Ovary (tissue), 9 donors: Measurements from ENCODE around the gene KDM2B. TPM values are rescaled to one million over a fixed set of nuclear protein-coding genes. Genes with fewer than 3 reads are reported as not detected.

Experiments used
- DNase-seq, 5 donors: peaks; one replicate each; pipeline ENCODE4 v3.0.0-alpha.2; 2019 to 2020
- H3K27ac ChIP-seq, 2 donors: fragments of 200-600 bp; one replicate each; pipeline versions ENCODE4 v1.5.1 to v1.8.0; 2019 to 2022
- H3K27me3 ChIP-seq: fragments of 200-600 bp; one replicate; pipeline ENCODE4 v1.8.0; 2022
- H3K36me3 ChIP-seq: fragments of 200-600 bp; sonication (generic); one replicate; pipeline ENCODE4 v1.5.1; 2019
- H3K4me1 ChIP-seq: one replicate; pipeline ENCODE4 v1.8.1; 2013; ENCODE audit warnings: mild to moderate bottlenecking, moderate library complexity; ENCODE audit not compliant: insufficient read depth
- H3K4me3 ChIP-seq: fragments of 200-600 bp; sonication (generic); one replicate; pipeline ENCODE4 v1.5.1; 2017
- H3K9me3 ChIP-seq, 2 donors: fragments of 200-600 bp in 1 of 2; sonication (generic) in 1 of 2; one replicate each; pipeline versions ENCODE4 v1.5.1 to v1.8.1; 2013 to 2019; ENCODE audit warnings: mild to moderate bottlenecking in 1 of 2, moderate library complexity in 1 of 2
- CTCF ChIP-seq, 3 donors: fragments of 450-650 bp in 2 of 3; fragments of 200-600 bp in 1 of 3; IDR thresholded peaks; one replicate each; pipeline versions ENCODE4 v1.5.1 to v1.8.0; 2016 to 2022; ENCODE audit warnings: antibody characterized with exemption in 3 of 3, mild to moderate bottlenecking in 1 of 3
- EP300 ChIP-seq: sonication (generic); formaldehyde crosslinking; IDR thresholded peaks from one replicate; pipeline ENCODE4 v1.6.1; 2017; ENCODE audit warnings: antibody characterized with exemption
- POLR2A ChIP-seq: fragments of 450-650 bp; IDR thresholded peaks from one replicate; pipeline ENCODE4 v1.6.1; 2017; ENCODE audit warnings: antibody characterized with exemption, mild to moderate bottlenecking, moderate library complexity
- WGBS, 3 donors: extraction: QIAGEN DNeasy Blood & Tissue Kit in 1 of 3; methylation state at CpG; one replicate each; pipeline versions ENCODE4 v1.1.5 to v1.1.7; 2013 to 2017; 5-methylcytosine and 5-hydroxymethylcytosine counted together
- intact Hi-C, 4 donors: fragments of 100-400 bp; cut with DNase I; formaldehyde crosslinking; loops; one replicate each; pipeline versions ENCODE4 v1.11.0 to v1.15.1; 2022 to 2023
- polyA plus RNA-seq, 2 donors: library from polyadenylated mRNA; stranded (reverse); fragments of 200-250 nt in 1 of 2; fragments of 350-450 nt in 1 of 2; fragmentation: Illumina TruSeq in 1 of 2; extraction: RNeasy Lipid Tissue Mini Kit (QIAGEN cat#74804) in 1 of 2; gene quantifications; one replicate each; pipeline ENCODE4 v1.2.3, GENCODE V29; 2013 to 2014
- total RNA-seq, 7 donors: library from RNA; depleted of rRNA in 2 of 7; stranded (reverse); fragments of >200 nt in 2 of 7; fragmentation: NEBNext Ultra II Directional in 3 of 7; extraction: Animal tissue kit (Norgen Biotek cat#: 25700) in 3 of 7; gene quantifications; one replicate each; pipeline versions ENCODE4 v1.1.0 to v1.2.4, GENCODE V29; 2016 to 2023
- donor health status: DM: no; HTN: no; CAD: no; lungs with moderate emphysema.
- donor health status: DM: no; HTN: no; CAD: no.
- donor health status: Bipolar disorder and iron deficiency.
- donor health status: DM: yes; HTN: yes; CAD: no.
- donor health status: DM: no; HTN: no; CAD: no.
- donor health status: DM: yes; HTN: yes; CAD: no.

The KDM2B gene
- total and polyA plus RNA-seq, 9 donors, result 13.2 to 33.6 (median 23.4) TPM

GRCh38 chr12:121476477-121476876 lies 104.3 kb downstream of the KDM2B start:
- no peaks in the 10 kb centered on the region for H3K9me3 ChIP-seq
- no peak overlapping the region for H3K27ac ChIP-seq
- H3K27me3 ChIP-seq, result no peaks in the 10 kb centered on the region
- intact Hi-C loops, result no loop called here
- TF ChIP-seq POLR2A (no peak), CTCF (IDR thresholded peaks at IDR 0.05) (no peak), EP300 (no peak)
- WGBS, 3 donors, result 80 to 85% (median 84%) methylated on average over 3 of the region's 3 CpGs
- DNase-seq, result no peak
- no peak overlapping the region for H3K4me3 ChIP-seq
- H3K4me1 ChIP-seq, result no peaks in the 10 kb centered on the region
- H3K36me3 ChIP-seq, result no peaks in the 10 kb centered on the region

- no peaks in the 10 kb centered on the region for H3K4me1 ChIP-seq
- WGBS, 3 donors, result 93 to 95% (median 94%) methylated on average over 2 of the region's 2 CpGs
- no peak for DNase-seq
- intact Hi-C loops, result no loop called here
- no peaks in the 10 kb centered on the region for H3K9me3 ChIP-seq
- H3K36me3 ChIP-seq, result no peaks in the 10 kb centered on the region
- H3K4me3 ChIP-seq, result no peak overlapping the region
- H3K27me3 ChIP-seq, result no peaks in the 10 kb centered on the region
- no peak overlapping the region for H3K27ac ChIP-seq
- no peak for TF ChIP-seq EP300
- TF ChIP-seq CTCF (IDR thresholded peaks at IDR 0.05), result no peak
- no peak for TF ChIP-seq POLR2A
Observed at GRCh38 chr12:121475279-121475678, 105.5 kb downstream of the KDM2B start.

GRCh38 chr12:121472150-121472905 lies 108.5 kb downstream of the KDM2B start:
- no peaks in the 10 kb centered on the region for H3K4me1 ChIP-seq
- H3K27me3 ChIP-seq, result no peaks in the 10 kb centered on the region
- no peak overlapping the region for H3K27ac ChIP-seq
- H3K36me3 ChIP-seq, result no peaks in the 10 kb centered on the region
- intact Hi-C loops, result no loop called here
- no peak for DNase-seq
- no peaks in the 10 kb centered on the region for H3K9me3 ChIP-seq
- TF ChIP-seq CTCF (IDR thresholded peaks at IDR 0.05) (no peak), POLR2A (no peak), EP300 (no peak)
- H3K4me3 ChIP-seq, result no peak overlapping the region
- whole genome bisulfite sequencing, 3 donors, result 83 to 90% (median 87%) methylated on average over 7 of the region's 7 CpGs

DNA sequence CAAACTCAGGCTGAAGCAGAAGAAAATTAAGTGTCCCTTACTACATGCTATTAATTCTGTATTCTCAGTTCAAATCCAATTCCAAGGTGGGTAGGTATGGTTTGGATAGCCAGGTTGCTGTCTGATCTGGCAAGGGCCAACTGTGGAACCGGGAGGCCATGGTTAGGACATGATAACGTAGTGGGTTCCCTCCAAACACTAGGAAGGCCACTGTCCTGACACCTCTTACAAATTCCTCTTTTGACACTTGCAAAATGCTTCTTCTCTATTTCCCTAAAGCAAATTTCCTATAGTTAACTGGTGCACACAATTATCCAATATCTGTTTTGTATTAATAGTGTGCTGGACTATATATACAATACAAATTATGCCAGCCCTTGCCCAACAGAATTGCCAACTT lies 110.1 kb downstream of the KDM2B start:
- DNase-seq, result no peak
- Histone ChIP-seq H3K36me3 (no peaks in the 10 kb centered on the region), H3K4me1 (no peaks in the 10 kb centered on the region), H3K27ac (no peak overlapping the region), H3K27me3 (no peaks in the 10 kb centered on the region), H3K4me3 (no peak overlapping the region), H3K9me3 (no peaks in the 10 kb centered on the region)
- WGBS, 3 donors, result 86 to 90% (median 89%) methylated on average over 2 of the region's 2 CpGs
- no peak for TF ChIP-seq EP300
- no peak for TF ChIP-seq POLR2A
- TF ChIP-seq CTCF (IDR thresholded peaks at IDR 0.05), result no peak
- intact Hi-C loops, result no loop called here
